ENCODE data around the gene NR1D1.

- no peak for TF ChIP-seq CTCF (IDR thresholded peaks at IDR 0.05)
- TF ChIP-seq POLR2A (IDR thresholded peaks at IDR 0.05): no peak
- no peak for TF ChIP-seq POLR2AphosphoS5 (IDR thresholded peaks at IDR 0.05; ENCODE audit: insufficient read depth in 1 of 2, low read depth in 1 of 2)
These were observed 33.8 kb upstream of the NR1D1 start for GRCh38 chr17:40134184-40134583.

All from vagina (tissue), 2 donors.